Measurements from ENCODE around the gene MRPL1. TPM values are rescaled to one million over a fixed set of nuclear protein-coding genes. Genes with fewer than 3 reads are reported as not detected.

Gene MRPL1
- total RNA-seq, 1 experiment from 2014 or later = 18.3 TPM

DNA sequence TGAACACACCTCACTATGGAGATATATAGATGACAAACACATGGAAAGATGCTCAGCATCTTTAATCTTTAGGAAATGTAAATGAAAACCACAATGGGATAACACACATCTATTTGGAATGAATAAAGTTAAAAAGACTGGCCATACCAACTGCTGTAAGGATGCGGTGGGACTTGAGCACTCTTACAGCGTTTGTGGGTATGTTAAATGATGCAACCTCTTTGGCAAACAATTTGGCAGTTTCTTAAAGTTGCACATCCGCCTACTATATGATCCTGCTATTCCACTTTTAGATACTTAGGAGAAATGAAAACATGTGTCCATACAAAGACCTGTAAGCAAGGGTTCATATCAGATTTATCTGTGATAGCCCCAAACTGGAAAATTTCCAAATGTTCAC is 50.7 kb downstream of the MRPL1 start:
- H3K27me3 ChIP-seq (ENCODE audit: control insufficient read depth, insufficient read depth, low read length) = no peaks in the 10 kb centered on the region
- DNase-seq (ENCODE audit: low read depth, low spot score) (no peak), ATAC-seq (no peak)
- intact Hi-C loops (cut with micrococcal nuclease; ENCODE audit: unreplicated experiment) (no loop called here), in situ Hi-C loops (cut with HindIII; ENCODE audit: low pct_unique_long_range_greater_than_20kb, low sequenced_read_pairs) (no loop called here)
- no TSS peak for BruUV-seq (replicated peaks)
- no peak overlapping the region for H3K4me3 ChIP-seq (ENCODE audit: low read depth in 2 of 2, low read length in 2 of 2)
- POLR2A ChIA-PET = no interaction called here
- CTCF ChIA-PET = no interaction called here
- no peak overlapping the region for H3K27ac ChIP-seq (ENCODE audit: low read length)
- H3K4me1 ChIP-seq (ENCODE audit: control insufficient read depth, insufficient read depth, low read length) = no peaks in the 10 kb centered on the region; the same call in 1 of the 2 replicates
- H3K9me3 ChIP-seq (ENCODE audit: control insufficient read depth, insufficient read depth, low read depth, low read length) = no peaks in the 10 kb centered on the region
- TF ChIP-seq SIN3A (IDR thresholded peaks at IDR 0.05; ENCODE audit: borderline replicate concordance, insufficient read depth, low read depth, low read length) (no peak), POLR2AphosphoS5 (IDR thresholded peaks at IDR 0.05; ENCODE audit: low read depth, low read length) (no peak), TCF7L2 (IDR thresholded peaks at IDR 0.05; ENCODE audit: low read depth, low read length) (no peak)
- TF ChIP-seq, protein P1, sequence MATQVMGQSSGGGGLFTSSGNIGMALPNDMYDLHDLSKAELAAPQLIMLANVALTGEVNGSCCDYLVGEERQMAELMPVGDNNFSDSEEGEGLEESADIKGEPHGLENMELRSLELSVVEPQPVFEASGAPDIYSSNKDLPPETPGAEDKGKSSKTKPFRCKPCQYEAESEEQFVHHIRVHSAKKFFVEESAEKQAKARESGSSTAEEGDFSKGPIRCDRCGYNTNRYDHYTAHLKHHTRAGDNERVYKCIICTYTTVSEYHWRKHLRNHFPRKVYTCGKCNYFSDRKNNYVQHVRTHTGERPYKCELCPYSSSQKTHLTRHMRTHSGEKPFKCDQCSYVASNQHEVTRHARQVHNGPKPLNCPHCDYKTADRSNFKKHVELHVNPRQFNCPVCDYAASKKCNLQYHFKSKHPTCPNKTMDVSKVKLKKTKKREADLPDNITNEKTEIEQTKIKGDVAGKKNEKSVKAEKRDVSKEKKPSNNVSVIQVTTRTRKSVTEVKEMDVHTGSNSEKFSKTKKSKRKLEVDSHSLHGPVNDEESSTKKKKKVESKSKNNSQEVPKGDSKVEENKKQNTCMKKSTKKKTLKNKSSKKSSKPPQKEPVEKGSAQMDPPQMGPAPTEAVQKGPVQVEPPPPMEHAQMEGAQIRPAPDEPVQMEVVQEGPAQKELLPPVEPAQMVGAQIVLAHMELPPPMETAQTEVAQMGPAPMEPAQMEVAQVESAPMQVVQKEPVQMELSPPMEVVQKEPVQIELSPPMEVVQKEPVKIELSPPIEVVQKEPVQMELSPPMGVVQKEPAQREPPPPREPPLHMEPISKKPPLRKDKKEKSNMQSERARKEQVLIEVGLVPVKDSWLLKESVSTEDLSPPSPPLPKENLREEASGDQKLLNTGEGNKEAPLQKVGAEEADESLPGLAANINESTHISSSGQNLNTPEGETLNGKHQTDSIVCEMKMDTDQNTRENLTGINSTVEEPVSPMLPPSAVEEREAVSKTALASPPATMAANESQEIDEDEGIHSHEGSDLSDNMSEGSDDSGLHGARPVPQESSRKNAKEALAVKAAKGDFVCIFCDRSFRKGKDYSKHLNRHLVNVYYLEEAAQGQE (IDR thresholded peaks at IDR 0.05; ENCODE audit: insufficient read depth in 1 of 2, low read depth in 2 of 2, low read length in 1 of 2) = no peak
- TF ChIP-seq, protein P2, sequence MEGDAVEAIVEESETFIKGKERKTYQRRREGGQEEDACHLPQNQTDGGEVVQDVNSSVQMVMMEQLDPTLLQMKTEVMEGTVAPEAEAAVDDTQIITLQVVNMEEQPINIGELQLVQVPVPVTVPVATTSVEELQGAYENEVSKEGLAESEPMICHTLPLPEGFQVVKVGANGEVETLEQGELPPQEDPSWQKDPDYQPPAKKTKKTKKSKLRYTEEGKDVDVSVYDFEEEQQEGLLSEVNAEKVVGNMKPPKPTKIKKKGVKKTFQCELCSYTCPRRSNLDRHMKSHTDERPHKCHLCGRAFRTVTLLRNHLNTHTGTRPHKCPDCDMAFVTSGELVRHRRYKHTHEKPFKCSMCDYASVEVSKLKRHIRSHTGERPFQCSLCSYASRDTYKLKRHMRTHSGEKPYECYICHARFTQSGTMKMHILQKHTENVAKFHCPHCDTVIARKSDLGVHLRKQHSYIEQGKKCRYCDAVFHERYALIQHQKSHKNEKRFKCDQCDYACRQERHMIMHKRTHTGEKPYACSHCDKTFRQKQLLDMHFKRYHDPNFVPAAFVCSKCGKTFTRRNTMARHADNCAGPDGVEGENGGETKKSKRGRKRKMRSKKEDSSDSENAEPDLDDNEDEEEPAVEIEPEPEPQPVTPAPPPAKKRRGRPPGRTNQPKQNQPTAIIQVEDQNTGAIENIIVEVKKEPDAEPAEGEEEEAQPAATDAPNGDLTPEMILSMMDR (IDR thresholded peaks at IDR 0.05) = no peak
- no peaks in the 10 kb centered on the region for H3K36me3 ChIP-seq (ENCODE audit: control insufficient read depth, insufficient read depth, low read length)

DNA sequence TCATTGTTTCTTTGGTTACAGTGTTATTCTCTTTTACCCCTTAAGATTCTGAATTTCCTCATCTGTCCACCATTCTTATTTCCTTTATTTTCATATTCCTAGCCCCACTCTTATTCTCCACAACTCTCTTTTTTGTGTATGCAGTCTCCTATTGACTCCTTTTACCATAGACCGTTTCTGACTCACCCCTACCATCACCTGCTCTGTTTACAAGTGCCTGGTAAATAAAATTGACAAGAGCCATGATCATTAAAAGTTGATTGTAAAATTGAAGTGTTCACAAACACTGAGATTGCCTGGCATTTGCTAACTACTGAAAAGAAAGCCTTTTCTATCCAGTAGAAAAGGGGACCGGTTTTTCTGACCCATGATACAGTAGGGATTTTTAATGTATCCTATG is 54.4 kb downstream of the MRPL1 start:
- Histone ChIP-seq H3K4me1 (ENCODE audit: control insufficient read depth, insufficient read depth, low read length) (peaks cover 6% of the 10 kb centered on the region), H3K9me3 (ENCODE audit: control insufficient read depth, insufficient read depth, low read depth, low read length) (no peaks in the 10 kb centered on the region), H3K27me3 (ENCODE audit: control insufficient read depth, insufficient read depth, low read length) (no peaks in the 10 kb centered on the region), H3K27ac (ENCODE audit: low read length) (no peak overlapping the region), H3K4me3 (ENCODE audit: low read depth in 2 of 2, low read length in 2 of 2) (no peak overlapping the region), H3K36me3 (ENCODE audit: control insufficient read depth, insufficient read depth, low read length) (no peaks in the 10 kb centered on the region)
- intact Hi-C loops (cut with micrococcal nuclease; ENCODE audit: unreplicated experiment) (no loop called here), in situ Hi-C loops (cut with HindIII; ENCODE audit: low pct_unique_long_range_greater_than_20kb, low sequenced_read_pairs) (no loop called here)
- ChIA-PET POLR2A (interaction anchor here (0.5 kb wide), 1 partner anchor 128 kb away, joined by 10 read pairs; no protein-coding TSS in a partner anchor), CTCF (no interaction called here)
- DNase-seq (ENCODE audit: low read depth, low spot score) (no peak), ATAC-seq (no peak)
- TF ChIP-seq POLR2AphosphoS5 (IDR thresholded peaks at IDR 0.05; ENCODE audit: low read depth, low read length) (no peak), SIN3A (IDR thresholded peaks at IDR 0.05; ENCODE audit: borderline replicate concordance, insufficient read depth, low read depth, low read length) (no peak), TCF7L2 (IDR thresholded peaks at IDR 0.05; ENCODE audit: low read depth, low read length) (no peak)
- TF ChIP-seq, protein P2 (IDR thresholded peaks at IDR 0.05) = no peak
- TF ChIP-seq, protein P1 (IDR thresholded peaks at IDR 0.05; ENCODE audit: insufficient read depth in 1 of 2, low read depth in 2 of 2, low read length in 1 of 2) = no peak
- no TSS peak for BruUV-seq (replicated peaks)

All from Panc1 (cell line).